ENCODE measurements around the gene PPL. TPM values are rescaled to one million over a fixed set of nuclear protein-coding genes. Genes with fewer than 3 reads are reported as not detected.
A peak's percentile ranks its signal among the peaks of the same experiment; 100 is the strongest.

The PPL gene
- total RNA-seq, 4 donors from 2014 or later, result 52.2 to 246 (median 200) TPM

GRCh38 chr16:4891886-4892216 is 45.1 kb downstream of the PPL start:
- WGBS, 2 donors, result 81 to 84% methylated on average over 12 of the region's 12 CpGs
- TF ChIP-seq POLR2A (IDR thresholded peaks at IDR 0.05), result no peak
- no peak for TF ChIP-seq CTCF (IDR thresholded peaks at IDR 0.05)
- no peak for TF ChIP-seq EP300 (IDR thresholded peaks at IDR 0.05)
- Histone ChIP-seq H3K36me3 (peaks cover 0 to 88% (median 0%) of the 10 kb centered on the region in 3 donors), H3K27ac (peak overlapping the region in 1 of 4 donors; percentile 38), H3K4me3 (no peak overlapping the region), H3K9me3 (no peaks in the 10 kb centered on the region), H3K4me1 (peaks cover 0 to 15% (median 0%) of the 10 kb centered on the region in 4 donors), H3K27me3 (no peaks in the 10 kb centered on the region)
- DNase-seq (ENCODE audit: low spot score in 2 of 2), result no peak

- Histone ChIP-seq H3K9me3 (no peaks in the 10 kb centered on the region), H3K36me3 (peaks cover 0 to 94% (median 0%) of the 10 kb centered on the region in 3 donors), H3K27ac (peak overlapping the region in 1 of 4 donors; percentile 38), H3K4me3 (no peak overlapping the region), H3K27me3 (no peaks in the 10 kb centered on the region), H3K4me1 (peaks cover 0 to 15% (median 0%) of the 10 kb centered on the region in 4 donors)
- WGBS, 2 donors, result 80 to 82% methylated on average over 16 of the region's 16 CpGs
- TF ChIP-seq POLR2A (IDR thresholded peaks at IDR 0.05), result no peak
- TF ChIP-seq CTCF (IDR thresholded peaks at IDR 0.05), result no peak
- TF ChIP-seq EP300 (IDR thresholded peaks at IDR 0.05), result no peak
- no peak for DNase-seq (ENCODE audit: low spot score in 2 of 2)
These were observed 45.7 kb downstream of the PPL start for GRCh38 chr16:4891097-4891885.

- DNase-seq (ENCODE audit: low spot score in 2 of 2), result no peak
- TF ChIP-seq CTCF (IDR thresholded peaks at IDR 0.05), result no peak
- no peak for TF ChIP-seq EP300 (IDR thresholded peaks at IDR 0.05)
- no peak for TF ChIP-seq POLR2A (IDR thresholded peaks at IDR 0.05)
- Histone ChIP-seq H3K4me3 (no peak overlapping the region), H3K9me3 (no peaks in the 10 kb centered on the region), H3K27ac (peak overlapping the region in 1 of 4 donors; percentile 4), H3K4me1 (peaks cover 0 to 15% (median 0%) of the 10 kb centered on the region in 4 donors), H3K36me3 (peaks cover 0 to 96% (median 0%) of the 10 kb centered on the region in 3 donors), H3K27me3 (no peaks in the 10 kb centered on the region)
- 95 to 96% methylated on average over 10 to 11 of the region's 16 CpGs for WGBS, 2 donors
These were observed 46.3 kb downstream of the PPL start for GRCh38 chr16:4890686-4891085.

- Histone ChIP-seq H3K27ac (no peak overlapping the region), H3K27me3 (no peaks in the 10 kb centered on the region), H3K4me1 (peaks cover 0 to 15% (median 0%) of the 10 kb centered on the region in 4 donors), H3K4me3 (no peak overlapping the region), H3K36me3 (peaks cover 0 to 96% (median 0%) of the 10 kb centered on the region in 3 donors), H3K9me3 (no peaks in the 10 kb centered on the region)
- DNase-seq (ENCODE audit: low spot score in 2 of 2), result no peak
- TF ChIP-seq CTCF (IDR thresholded peaks at IDR 0.05) (no peak), EP300 (IDR thresholded peaks at IDR 0.05) (no peak), POLR2A (IDR thresholded peaks at IDR 0.05) (no peak)
- 63 to 71% methylated on average over 9 to 11 of the region's 11 CpGs for WGBS, 2 donors
These were observed 46.9 kb downstream of the PPL start for GRCh38 chr16:4890026-4890425.

GRCh38 chr16:4888428-4889135 is 48.4 kb downstream of the PPL start:
- H3K27ac ChIP-seq, result no peak overlapping the region
- no peak overlapping the region for H3K4me3 ChIP-seq
- H3K9me3 ChIP-seq, result no peaks in the 10 kb centered on the region
- peaks cover 0 to 96% (median 6%) of the 10 kb centered on the region in 3 donors for H3K36me3 ChIP-seq
- peaks cover 0 to 15% (median 0%) of the 10 kb centered on the region in 4 donors for H3K4me1 ChIP-seq
- TF ChIP-seq POLR2A (IDR thresholded peaks at IDR 0.05) (no peak), EP300 (IDR thresholded peaks at IDR 0.05) (no peak), CTCF (IDR thresholded peaks at IDR 0.05) (no peak)
- H3K27me3 ChIP-seq, result no peaks in the 10 kb centered on the region
- 68 to 79% methylated on average over 9 of the region's 9 CpGs for WGBS, 2 donors
- no peak for DNase-seq (ENCODE audit: low spot score in 2 of 2)

Measured in tibial nerve (tissue), 4 donors.